GM23338 (cell line): ENCODE data around the gene CCT5. TPM values are rescaled to one million over a fixed set of nuclear protein-coding genes. Genes with fewer than 3 reads are reported as not detected.
A peak's percentile ranks its signal among the peaks of the same experiment; 100 is the strongest.

Experiments
- ATAC-seq: fragments of 200-7000 bp; cut with Tn5 transposase; 3 replicates; pipeline ENCODE4 v1.9.1; 2020
- DNase-seq: peaks from one replicate; pipeline ENCODE4 v3.0.0-alpha.2; 2015; ENCODE audit warnings: low spot score
- H2AFZ ChIP-seq: fragments of 200-600 bp; sonication (generic); 2 replicates; pipeline ENCODE4 v1.8.0; 2016; ENCODE audit warnings: antibody characterized with exemption, mild to moderate bottlenecking, moderate library complexity
- H3F3A ChIP-seq: fragments of 200-600 bp; sonication (generic); replicated peaks from 2 replicates; pipeline ENCODE4 v1.8.0; 2017; ENCODE audit warnings: antibody characterized with exemption, mixed run types, low read depth
- H3K27ac ChIP-seq: fragments of 200-600 bp; sonication (generic); 2 replicates; pipeline ENCODE4 v1.6.1; 2016; ENCODE audit warnings: low read depth
- H3K27me3 ChIP-seq: fragments of 200-600 bp; sonication (generic); 2 replicates; pipeline ENCODE4 v1.8.0; 2016; ENCODE audit warnings: mild to moderate bottlenecking, mixed run types, moderate library complexity; ENCODE audit not compliant: insufficient read depth
- H3K36me3 ChIP-seq: fragments of 200-600 bp; sonication (generic); 2 replicates; pipeline ENCODE4 v1.8.0; 2016; ENCODE audit warnings: mild to moderate bottlenecking; ENCODE audit not compliant: insufficient read depth
- H3K4me1 ChIP-seq: fragments of 200-600 bp; sonication (generic); 2 replicates; pipeline ENCODE4 v1.8.0; 2016; ENCODE audit warnings: mild to moderate bottlenecking, moderate library complexity; ENCODE audit not compliant: insufficient read depth
- H3K4me2 ChIP-seq: fragments of 200-600 bp; sonication (generic); 2 replicates; pipeline ENCODE4 v1.7.1; 2017; ENCODE audit warnings: mixed run types
- H3K4me3 ChIP-seq: fragments of 200-600 bp; sonication (generic); 2 replicates; pipeline ENCODE4 v1.6.1; 2016; ENCODE audit warnings: mixed run types
- H3K79me2 ChIP-seq: fragments of 200-600 bp; sonication (generic); replicated peaks from 2 replicates; pipeline ENCODE4 v1.8.0; 2017; ENCODE audit warnings: mild to moderate bottlenecking; ENCODE audit not compliant: insufficient read depth
- H3K9me2 ChIP-seq: fragments of 200-600 bp; sonication (generic); 2 replicates; pipeline ENCODE4 v1.8.0; 2017; ENCODE audit not compliant: insufficient read depth
- H4K20me1 ChIP-seq: fragments of 200-600 bp; sonication (generic); replicated peaks from 2 replicates; pipeline ENCODE4 v1.8.0; 2017; ENCODE audit warnings: mild to moderate bottlenecking; ENCODE audit not compliant: insufficient read depth
- H3K27ac Mint-ChIP-seq: 2 replicates; pipeline ENCODE4 v1.8.0; 2020; ENCODE audit warnings: inconsistent platforms, mild to moderate bottlenecking, moderate library complexity, mixed read lengths
- H3K27me3 Mint-ChIP-seq: 3 replicates; pipeline ENCODE4 v1.8.0; 2022; ENCODE audit warnings: low read depth, mild to moderate bottlenecking, moderate library complexity, mixed read lengths, inconsistent platforms; ENCODE audit not compliant: insufficient read depth, poor library complexity
- H3K36me3 Mint-ChIP-seq: 3 replicates; pipeline ENCODE4 v1.8.0; 2021; ENCODE audit warnings: low read depth, mild to moderate bottlenecking, inconsistent platforms, moderate library complexity, mixed read lengths
- H3K4me1 Mint-ChIP-seq: 3 replicates; pipeline ENCODE4 v1.8.0; 2020; ENCODE audit warnings: mild to moderate bottlenecking, inconsistent platforms, mixed read lengths
- H3K4me3 Mint-ChIP-seq: 3 replicates; pipeline ENCODE4 v1.8.0; 2021; ENCODE audit warnings: moderate library complexity, mild to moderate bottlenecking, inconsistent platforms, mixed read lengths
- H3K9me3 Mint-ChIP-seq: 3 replicates; pipeline ENCODE4 v1.8.0; 2020; ENCODE audit warnings: moderate library complexity, mild to moderate bottlenecking, inconsistent platforms, mixed read lengths
- CREB1 ChIP-seq: fragments of 250-450 bp; sonication (Bioruptor Pico); IDR thresholded peaks from 2 replicates; pipeline ENCODE4 v1.5.0; 2020; ENCODE audit warnings: low read depth, mild to moderate bottlenecking, moderate library complexity
- EZH2 ChIP-seq: fragments of 200-600 bp; sonication (generic); IDR thresholded peaks from one replicate; pipeline ENCODE4 v1.8.0; 2017; ENCODE audit warnings: antibody characterized with exemption, mild to moderate bottlenecking, low read depth; ENCODE audit not compliant: unreplicated experiment
- EZH2phosphoT487 ChIP-seq: fragments of 200-600 bp; sonication (generic); IDR thresholded peaks from one replicate; pipeline ENCODE4 v1.8.1; 2018; ENCODE audit warnings: antibody characterized with exemption; ENCODE audit not compliant: unreplicated experiment
- JUNB ChIP-seq: IDR thresholded peaks from one replicate; pipeline ENCODE4 v1.6.1; 2016; ENCODE audit warnings: antibody characterized with exemption; ENCODE audit not compliant: unreplicated experiment
- NANOG ChIP-seq: IDR thresholded peaks from 2 replicates; pipeline ENCODE4 v1.6.1; 2016; ENCODE audit warnings: antibody characterized with exemption, borderline replicate concordance
- POLR2AphosphoS5 ChIP-seq: IDR thresholded peaks from 2 replicates; pipeline ENCODE4 v1.6.1; 2016; ENCODE audit warnings: antibody characterized with exemption, low read depth
- STAT1 ChIP-seq: IDR thresholded peaks from one replicate; pipeline ENCODE4 v1.6.1; 2016; ENCODE audit warnings: antibody characterized with exemption; ENCODE audit not compliant: unreplicated experiment
- ZNF114 ChIP-seq: fragments of 250-450 bp; sonication (Bioruptor Pico); IDR thresholded peaks from 2 replicates; pipeline ENCODE4 v1.5.0; 2020; ENCODE audit warnings: mild to moderate bottlenecking, moderate library complexity
- ZNF331 ChIP-seq: fragments of 250-450 bp; sonication (Bioruptor Pico); IDR thresholded peaks from 2 replicates; pipeline ENCODE4 v1.5.0; 2020; ENCODE audit warnings: low read depth, mild to moderate bottlenecking, moderate library complexity
- polyA plus RNA-seq: library from polyadenylated mRNA; unstranded; fragments of >200 nt; fragmentation: Nextera tagmentation; extraction: Ambion mirVana; gene quantifications from 2 replicates; pipeline ENCODE4 v1.2.1, GENCODE V29; 2016
- total RNA-seq: library from RNA; depleted of rRNA; stranded (reverse); fragments of >200 nt; shearing (Covaris generic); gene quantifications from 2 replicates; pipeline ENCODE4 v1.2.3, GENCODE V29; 2014
- TF ChIP-seq, protein P1 (sequence below): IDR thresholded peaks from one replicate; pipeline ENCODE4 v1.6.1; 2018; ENCODE audit warnings: antibody characterized with exemption; ENCODE audit not compliant: unreplicated experiment
- TF ChIP-seq, protein P2 (sequence below): fragments of 250-450 bp; sonication (Bioruptor Pico); IDR thresholded peaks from 2 replicates; pipeline ENCODE4 v1.5.0; 2020; ENCODE audit warnings: mild to moderate bottlenecking, moderate library complexity
- TF ChIP-seq, protein P3 (sequence below): IDR thresholded peaks from 2 replicates; pipeline ENCODE4 v1.6.1; 2016; ENCODE audit warnings: antibody characterized with exemption
- TF ChIP-seq, protein P4 (sequence below), 2 experiments: fragments of 200-600 bp in 1 of 2; sonication (generic) in 1 of 2; conservative IDR thresholded peaks; 2 replicates each; pipeline versions ENCODE4 v1.5.1 to v1.6.1; 2016 to 2017; ENCODE audit warnings: antibody characterized with exemption in 2 of 2, low read depth in 2 of 2, mild to moderate bottlenecking in 2 of 2, moderate library complexity in 1 of 2

Gene CCT5
- total and polyA plus RNA-seq, 2 experiments from 2014 or later = 576 to 661 TPM

- Mint-ChIP-seq H3K9me3 (no peaks in the 10 kb centered on the region; the same call in 1 of the 3 replicates), H3K27ac (0 out of 2 replicates have a peak overlapping the region, but pooled peaks have one; percentile 18), H3K27me3 (peaks cover 12% of the 10 kb centered on the region), H3K36me3 (peaks cover 11% of the 10 kb centered on the region), H3K4me1 (peaks cover 29% of the 10 kb centered on the region), H3K4me3 (peak overlapping the region; percentile 88)
- 0 out of 2 replicates have a peak, but pooled peaks cover 4% of the 10 kb centered on the region for H3K79me2 ChIP-seq
- H3K4me2 ChIP-seq = peak overlapping the region; percentile 96
- no peaks in the 10 kb centered on the region; the same call in 1 of the 2 replicates for H3F3A ChIP-seq
- no peaks in the 10 kb centered on the region for H4K20me1 ChIP-seq
- no peaks in the 10 kb centered on the region for H3K9me2 ChIP-seq
- TF ChIP-seq, protein P1, sequence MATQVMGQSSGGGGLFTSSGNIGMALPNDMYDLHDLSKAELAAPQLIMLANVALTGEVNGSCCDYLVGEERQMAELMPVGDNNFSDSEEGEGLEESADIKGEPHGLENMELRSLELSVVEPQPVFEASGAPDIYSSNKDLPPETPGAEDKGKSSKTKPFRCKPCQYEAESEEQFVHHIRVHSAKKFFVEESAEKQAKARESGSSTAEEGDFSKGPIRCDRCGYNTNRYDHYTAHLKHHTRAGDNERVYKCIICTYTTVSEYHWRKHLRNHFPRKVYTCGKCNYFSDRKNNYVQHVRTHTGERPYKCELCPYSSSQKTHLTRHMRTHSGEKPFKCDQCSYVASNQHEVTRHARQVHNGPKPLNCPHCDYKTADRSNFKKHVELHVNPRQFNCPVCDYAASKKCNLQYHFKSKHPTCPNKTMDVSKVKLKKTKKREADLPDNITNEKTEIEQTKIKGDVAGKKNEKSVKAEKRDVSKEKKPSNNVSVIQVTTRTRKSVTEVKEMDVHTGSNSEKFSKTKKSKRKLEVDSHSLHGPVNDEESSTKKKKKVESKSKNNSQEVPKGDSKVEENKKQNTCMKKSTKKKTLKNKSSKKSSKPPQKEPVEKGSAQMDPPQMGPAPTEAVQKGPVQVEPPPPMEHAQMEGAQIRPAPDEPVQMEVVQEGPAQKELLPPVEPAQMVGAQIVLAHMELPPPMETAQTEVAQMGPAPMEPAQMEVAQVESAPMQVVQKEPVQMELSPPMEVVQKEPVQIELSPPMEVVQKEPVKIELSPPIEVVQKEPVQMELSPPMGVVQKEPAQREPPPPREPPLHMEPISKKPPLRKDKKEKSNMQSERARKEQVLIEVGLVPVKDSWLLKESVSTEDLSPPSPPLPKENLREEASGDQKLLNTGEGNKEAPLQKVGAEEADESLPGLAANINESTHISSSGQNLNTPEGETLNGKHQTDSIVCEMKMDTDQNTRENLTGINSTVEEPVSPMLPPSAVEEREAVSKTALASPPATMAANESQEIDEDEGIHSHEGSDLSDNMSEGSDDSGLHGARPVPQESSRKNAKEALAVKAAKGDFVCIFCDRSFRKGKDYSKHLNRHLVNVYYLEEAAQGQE = no peak
- TF ChIP-seq JUNB (no peak), STAT1 (no peak), ZNF114 (CRISPR knock-in tag) (no peak), NANOG (no peak), CREB1 (CRISPR knock-in tag) (no peak), POLR2AphosphoS5 (no peak), EZH2phosphoT487 (no peak), EZH2 (no peak), ZNF331 (no peak)
- TF ChIP-seq, protein P2, sequence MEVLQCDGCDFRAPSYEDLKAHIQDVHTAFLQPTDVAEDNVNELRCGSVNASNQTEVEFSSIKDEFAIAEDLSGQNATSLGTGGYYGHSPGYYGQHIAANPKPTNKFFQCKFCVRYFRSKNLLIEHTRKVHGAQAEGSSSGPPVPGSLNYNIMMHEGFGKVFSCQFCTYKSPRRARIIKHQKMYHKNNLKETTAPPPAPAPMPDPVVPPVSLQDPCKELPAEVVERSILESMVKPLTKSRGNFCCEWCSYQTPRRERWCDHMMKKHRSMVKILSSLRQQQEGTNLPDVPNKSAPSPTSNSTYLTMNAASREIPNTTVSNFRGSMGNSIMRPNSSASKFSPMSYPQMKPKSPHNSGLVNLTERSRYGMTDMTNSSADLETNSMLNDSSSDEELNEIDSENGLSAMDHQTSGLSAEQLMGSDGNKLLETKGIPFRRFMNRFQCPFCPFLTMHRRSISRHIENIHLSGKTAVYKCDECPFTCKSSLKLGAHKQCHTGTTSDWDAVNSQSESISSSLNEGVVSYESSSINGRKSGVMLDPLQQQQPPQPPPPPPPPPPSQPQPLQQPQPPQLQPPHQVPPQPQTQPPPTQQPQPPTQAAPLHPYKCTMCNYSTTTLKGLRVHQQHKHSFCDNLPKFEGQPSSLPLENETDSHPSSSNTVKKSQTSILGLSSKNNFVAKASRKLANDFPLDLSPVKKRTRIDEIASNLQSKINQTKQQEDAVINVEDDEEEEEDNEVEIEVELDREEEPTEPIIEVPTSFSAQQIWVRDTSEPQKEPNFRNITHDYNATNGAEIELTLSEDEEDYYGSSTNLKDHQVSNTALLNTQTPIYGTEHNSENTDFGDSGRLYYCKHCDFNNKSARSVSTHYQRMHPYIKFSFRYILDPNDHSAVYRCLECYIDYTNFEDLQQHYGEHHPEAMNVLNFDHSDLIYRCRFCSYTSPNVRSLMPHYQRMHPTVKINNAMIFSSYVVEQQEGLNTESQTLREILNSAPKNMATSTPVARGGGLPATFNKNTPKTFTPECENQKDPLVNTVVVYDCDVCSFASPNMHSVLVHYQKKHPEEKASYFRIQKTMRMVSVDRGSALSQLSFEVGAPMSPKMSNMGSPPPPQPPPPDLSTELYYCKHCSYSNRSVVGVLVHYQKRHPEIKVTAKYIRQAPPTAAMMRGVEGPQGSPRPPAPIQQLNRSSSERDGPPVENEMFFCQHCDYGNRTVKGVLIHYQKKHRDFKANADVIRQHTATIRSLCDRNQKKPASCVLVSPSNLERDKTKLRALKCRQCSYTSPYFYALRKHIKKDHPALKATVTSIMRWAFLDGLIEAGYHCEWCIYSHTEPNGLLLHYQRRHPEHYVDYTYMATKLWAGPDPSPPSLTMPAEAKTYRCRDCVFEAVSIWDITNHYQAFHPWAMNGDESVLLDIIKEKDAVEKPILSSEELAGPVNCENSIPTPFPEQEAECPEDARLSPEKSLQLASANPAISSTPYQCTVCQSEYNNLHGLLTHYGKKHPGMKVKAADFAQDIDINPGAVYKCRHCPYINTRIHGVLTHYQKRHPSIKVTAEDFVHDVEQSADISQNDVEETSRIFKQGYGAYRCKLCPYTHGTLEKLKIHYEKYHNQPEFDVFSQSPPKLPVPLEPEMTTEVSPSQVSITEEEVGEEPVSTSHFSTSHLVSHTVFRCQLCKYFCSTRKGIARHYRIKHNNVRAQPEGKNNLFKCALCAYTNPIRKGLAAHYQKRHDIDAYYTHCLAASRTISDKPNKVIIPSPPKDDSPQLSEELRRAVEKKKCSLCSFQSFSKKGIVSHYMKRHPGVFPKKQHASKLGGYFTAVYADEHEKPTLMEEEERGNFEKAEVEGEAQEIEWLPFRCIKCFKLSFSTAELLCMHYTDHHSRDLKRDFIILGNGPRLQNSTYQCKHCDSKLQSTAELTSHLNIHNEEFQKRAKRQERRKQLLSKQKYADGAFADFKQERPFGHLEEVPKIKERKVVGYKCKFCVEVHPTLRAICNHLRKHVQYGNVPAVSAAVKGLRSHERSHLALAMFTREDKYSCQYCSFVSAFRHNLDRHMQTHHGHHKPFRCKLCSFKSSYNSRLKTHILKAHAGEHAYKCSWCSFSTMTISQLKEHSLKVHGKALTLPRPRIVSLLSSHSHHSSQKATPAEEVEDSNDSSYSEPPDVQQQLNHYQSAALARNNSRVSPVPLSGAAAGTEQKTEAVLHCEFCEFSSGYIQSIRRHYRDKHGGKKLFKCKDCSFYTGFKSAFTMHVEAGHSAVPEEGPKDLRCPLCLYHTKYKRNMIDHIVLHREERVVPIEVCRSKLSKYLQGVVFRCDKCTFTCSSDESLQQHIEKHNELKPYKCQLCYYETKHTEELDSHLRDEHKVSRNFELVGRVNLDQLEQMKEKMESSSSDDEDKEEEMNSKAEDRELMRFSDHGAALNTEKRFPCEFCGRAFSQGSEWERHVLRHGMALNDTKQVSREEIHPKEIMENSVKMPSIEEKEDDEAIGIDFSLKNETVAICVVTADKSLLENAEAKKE = no peak
- TF ChIP-seq, protein P3, sequence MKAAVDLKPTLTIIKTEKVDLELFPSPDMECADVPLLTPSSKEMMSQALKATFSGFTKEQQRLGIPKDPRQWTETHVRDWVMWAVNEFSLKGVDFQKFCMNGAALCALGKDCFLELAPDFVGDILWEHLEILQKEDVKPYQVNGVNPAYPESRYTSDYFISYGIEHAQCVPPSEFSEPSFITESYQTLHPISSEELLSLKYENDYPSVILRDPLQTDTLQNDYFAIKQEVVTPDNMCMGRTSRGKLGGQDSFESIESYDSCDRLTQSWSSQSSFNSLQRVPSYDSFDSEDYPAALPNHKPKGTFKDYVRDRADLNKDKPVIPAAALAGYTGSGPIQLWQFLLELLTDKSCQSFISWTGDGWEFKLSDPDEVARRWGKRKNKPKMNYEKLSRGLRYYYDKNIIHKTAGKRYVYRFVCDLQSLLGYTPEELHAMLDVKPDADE = no peak
- TF ChIP-seq, protein P4, sequence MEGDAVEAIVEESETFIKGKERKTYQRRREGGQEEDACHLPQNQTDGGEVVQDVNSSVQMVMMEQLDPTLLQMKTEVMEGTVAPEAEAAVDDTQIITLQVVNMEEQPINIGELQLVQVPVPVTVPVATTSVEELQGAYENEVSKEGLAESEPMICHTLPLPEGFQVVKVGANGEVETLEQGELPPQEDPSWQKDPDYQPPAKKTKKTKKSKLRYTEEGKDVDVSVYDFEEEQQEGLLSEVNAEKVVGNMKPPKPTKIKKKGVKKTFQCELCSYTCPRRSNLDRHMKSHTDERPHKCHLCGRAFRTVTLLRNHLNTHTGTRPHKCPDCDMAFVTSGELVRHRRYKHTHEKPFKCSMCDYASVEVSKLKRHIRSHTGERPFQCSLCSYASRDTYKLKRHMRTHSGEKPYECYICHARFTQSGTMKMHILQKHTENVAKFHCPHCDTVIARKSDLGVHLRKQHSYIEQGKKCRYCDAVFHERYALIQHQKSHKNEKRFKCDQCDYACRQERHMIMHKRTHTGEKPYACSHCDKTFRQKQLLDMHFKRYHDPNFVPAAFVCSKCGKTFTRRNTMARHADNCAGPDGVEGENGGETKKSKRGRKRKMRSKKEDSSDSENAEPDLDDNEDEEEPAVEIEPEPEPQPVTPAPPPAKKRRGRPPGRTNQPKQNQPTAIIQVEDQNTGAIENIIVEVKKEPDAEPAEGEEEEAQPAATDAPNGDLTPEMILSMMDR (conservative IDR thresholded peaks at IDR 0.05; ENCODE audit: low read depth in 2 of 2) = no peak
- H3K4me3 ChIP-seq = peak overlapping the region; percentile 98
- ATAC-seq = peak; percentile 35
- peaks cover 8% of the 10 kb centered on the region for H3K27me3 ChIP-seq
- no peak for DNase-seq
- H2AFZ ChIP-seq = peak overlapping the region; percentile 99
- peaks cover 18% of the 10 kb centered on the region for H3K4me1 ChIP-seq
- H3K36me3 ChIP-seq = no peaks in the 10 kb centered on the region; the same call in 1 of the 2 replicates
- no peak overlapping the region for H3K27ac ChIP-seq
These were observed 56.7 kb downstream of the CCT5 start for GRCh38 chr5:10306806-10307205.
